GM12878 (cell line): Measurements from ENCODE around the gene MYCBP2. TPM values are rescaled to one million over a fixed set of nuclear protein-coding genes. Genes with fewer than 3 reads are reported as not detected.
A peak's percentile ranks its signal among the peaks of the same experiment; 100 is the strongest.

Source experiments
- ATAC-seq: fragments of 200-7000 bp; cut with Tn5 transposase; 3 replicates; pipeline ENCODE4 v1.9.1; 2020; ENCODE audit warnings: mild to moderate bottlenecking, moderate library complexity
- BruUV-seq: library from RNA; stranded (reverse); fragments of 400-500 nt; replicated peaks from 2 replicates; lab custom pipeline; 2021; lab: Mats Ljungman, UMichigan
- CTCF ChIA-PET: fragments of 300-600 bp; sonication (Branson Sonifier 250); formaldehyde crosslinking; extraction: SDS; loops from one replicate; lab custom pipeline; 2021; ENCODE audit warnings: inconsistent platforms; lab: Yijun Ruan, JAX
- POLR2A ChIA-PET: fragments of 350-600 bp; formaldehyde crosslinking; extraction: SDS; loops from one replicate; lab custom pipeline; 2021; ENCODE audit warnings: inconsistent platforms; lab: Charles Lee
- RAD21 ChIA-PET: fragments of 300-600 bp; sonication (Branson Sonifier 250); formaldehyde crosslinking; loops from one replicate; lab custom pipeline; 2023; ENCODE audit warnings: antibody characterized with exemption; ENCODE audit not compliant: unreplicated experiment; lab: Charles Lee
- SMC1A ChIA-PET: fragments of 300-600 bp; sonication (Branson Sonifier 250); formaldehyde crosslinking; loops from one replicate; lab custom pipeline; 2023; ENCODE audit not compliant: unreplicated experiment, uncharacterized antibody; lab: Charles Lee
- DNase-seq: peaks from one replicate; pipeline ENCODE4 v3.0.0-alpha.2; 2011; ENCODE audit warnings: low read depth, low spot score
- FAIRE-seq: peaks from 3 replicates; lab custom pipeline; 2011; peaks lifted over from hg19 to GRCh38; lab: Jason Lieb, UNC
- H2AFZ ChIP-seq: 2 replicates; pipeline ENCODE4 v1.6.0; 2011; ENCODE audit warnings: low read depth, low read length, control low read depth; ENCODE audit not compliant: control insufficient read depth
- H3K27ac ChIP-seq: 2 replicates; pipeline ENCODE4 v1.5.1; 2011; ENCODE audit warnings: control low read depth; ENCODE audit not compliant: control insufficient read depth, insufficient read depth
- H3K27me3 ChIP-seq, 2 experiments: replicated peaks in 1 of 2; 2 replicates each; pipeline versions ENCODE4 v1.6.0 to v1.6.1; 2011; ENCODE audit warnings: low read length in 1 of 2; ENCODE audit not compliant: control insufficient read depth in 2 of 2, insufficient read depth in 2 of 2
- H3K36me3 ChIP-seq, 2 experiments: 2 replicates each; pipeline ENCODE4 v1.5.1; 2011; ENCODE audit warnings: low read length in 1 of 2; ENCODE audit not compliant: control insufficient read depth in 2 of 2, insufficient read depth in 2 of 2
- H3K4me1 ChIP-seq: 2 replicates; pipeline ENCODE4 v1.6.1; 2011; ENCODE audit warnings: mild to moderate bottlenecking, low read length, moderate library complexity, mixed read lengths; ENCODE audit not compliant: control insufficient read depth, insufficient read depth
- H3K4me2 ChIP-seq: 2 replicates; pipeline ENCODE4 v1.6.0; 2011; ENCODE audit warnings: control low read depth; ENCODE audit not compliant: control insufficient read depth, insufficient read depth
- H3K4me3 ChIP-seq: fragments of 200-600 bp; sonication (generic); 2 replicates; pipeline ENCODE4 v1.5.1; 2016
- H3K79me2 ChIP-seq: 2 replicates; pipeline ENCODE4 v1.6.0; 2011; ENCODE audit warnings: low read length; ENCODE audit not compliant: control insufficient read depth, insufficient read depth
- H3K9ac ChIP-seq: 2 replicates; pipeline ENCODE4 v1.8.0; 2011; ENCODE audit warnings: low read length, control low read depth, mixed read lengths; ENCODE audit not compliant: control insufficient read depth, insufficient read depth
- H3K9me3 ChIP-seq: replicated peaks from 3 replicates; pipeline ENCODE4 v1.5.1; 2011; ENCODE audit warnings: mild to moderate bottlenecking, low read length; ENCODE audit not compliant: control insufficient read depth, insufficient read depth
- H4K20me1 ChIP-seq: 2 replicates; pipeline ENCODE4 v1.6.0; 2011; ENCODE audit not compliant: control insufficient read depth, insufficient read depth
- IRF4 ChIP-seq: IDR thresholded peaks from 2 replicates; pipeline ENCODE4 v1.6.1; 2011; ENCODE audit warnings: low read depth, low read length
- WGBS: methylation state at CpG from one replicate; pipeline ENCODE4 v1.1.6; 2016; ENCODE audit warnings: low lambda C conversion rate; ENCODE audit not compliant: insufficient replicate concordance, insufficient coverage; ENCODE audit errors: missing lambda C conversion rate; 5-methylcytosine and 5-hydroxymethylcytosine counted together
- in situ Hi-C: fragments of 300-500 bp; cut with MboI; formaldehyde crosslinking; loops from 9 replicates; pipeline ENCODE4 v1.14.3; 2018; ENCODE audit warnings: mixed read lengths
- intact Hi-C: fragments of 100-400 bp; cut with micrococcal nuclease; formaldehyde crosslinking; loops from one replicate; pipeline ENCODE4 v1.14.2; 2022; ENCODE audit not compliant: unreplicated experiment
- polyA plus RNA-seq, 11 experiments: library from polyadenylated mRNA; depleted of rRNA in 4 of 11; unstranded in 6 of 11; stranded (reverse) in 5 of 11; fragments of >200 nt; fragmentation: Nextera tagmentation in 4 of 11; fragmentation: Illumina TruSeq in 1 of 11; extraction: Ambion mirVana in 4 of 11; extraction: Trizol in 1 of 11; gene quantifications; 1 replicate in 1 of 11; 2 replicates in 10 of 11; pipeline versions ENCODE4 v1.2.1 to v1.2.3, GENCODE V29; 2011 to 2016; ENCODE audit warnings: inconsistent platforms in 2 of 11, missing spikeins in 2 of 11, low read depth in 1 of 11
- total RNA-seq, 4 experiments: library from RNA; depleted of rRNA in 3 of 4; stranded (reverse); fragments of >200 nt in 3 of 4; fragmentation: Illumina TruSeq in 1 of 4; extraction: Trizol in 1 of 4; gene quantifications; 2 replicates each; pipeline versions ENCODE4 v1.2.1 to v1.2.3, GENCODE V29; 2013 to 2021
- TF ChIP-seq, protein P1 (sequence below): IDR thresholded peaks from 2 replicates; pipeline ENCODE4 v1.6.1; 2012; ENCODE audit warnings: mild to moderate bottlenecking, low read depth, low read length

Gene MYCBP2
- total and polyA plus RNA-seq, 10 of the 15 experiments (the other 5 are each of a cell fraction or from before 2014, with no cell fraction given) = 51.9 to 152 (median 98.2) TPM

DNA sequence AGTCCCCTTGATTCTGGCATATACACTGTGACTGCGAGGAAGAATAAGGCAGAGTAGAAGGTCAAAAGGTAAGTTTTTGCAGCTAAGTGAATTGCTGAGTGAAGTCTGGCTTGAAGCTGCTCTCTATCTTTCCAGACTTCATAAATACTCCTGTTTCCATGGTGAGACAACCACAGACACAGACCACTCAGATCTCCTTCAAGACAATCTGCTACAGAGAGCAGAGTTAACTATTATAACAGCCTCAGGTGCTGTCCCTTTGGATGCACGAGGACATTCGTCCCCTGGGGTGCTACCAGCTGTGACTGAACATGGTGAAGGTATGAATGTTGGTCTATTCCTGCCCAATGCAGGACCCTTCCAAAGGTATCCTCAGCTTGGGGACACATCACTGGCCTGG is 104.0 kb downstream of the MYCBP2 start:
- in situ Hi-C loops = no loop called here
- ATAC-seq = peak; percentile 32
- H3K9ac ChIP-seq = no peak overlapping the region
- no peak overlapping the region for H3K27ac ChIP-seq
- 27% methylated on average over 3 of the region's 3 CpGs for WGBS
- intact Hi-C loops = no loop called here
- ChIA-PET CTCF (interaction anchor here (1.6 kb wide), 1 partner anchor 258 kb away, joined by 3 read pairs; no protein-coding TSS in a partner anchor), SMC1A (interaction anchor here (0.9 kb wide), 1 partner anchor 254 kb away, joined by 4 read pairs; no protein-coding TSS in a partner anchor), POLR2A (interaction anchor here (1.0 kb wide), 1 partner anchor 33 kb away, joined by 3 read pairs; no protein-coding TSS in a partner anchor), RAD21 (interaction anchor here (0.6 kb wide), 1 partner anchor 46 kb away, joined by 3 read pairs; no protein-coding TSS in a partner anchor)
- TF ChIP-seq, protein P1, sequence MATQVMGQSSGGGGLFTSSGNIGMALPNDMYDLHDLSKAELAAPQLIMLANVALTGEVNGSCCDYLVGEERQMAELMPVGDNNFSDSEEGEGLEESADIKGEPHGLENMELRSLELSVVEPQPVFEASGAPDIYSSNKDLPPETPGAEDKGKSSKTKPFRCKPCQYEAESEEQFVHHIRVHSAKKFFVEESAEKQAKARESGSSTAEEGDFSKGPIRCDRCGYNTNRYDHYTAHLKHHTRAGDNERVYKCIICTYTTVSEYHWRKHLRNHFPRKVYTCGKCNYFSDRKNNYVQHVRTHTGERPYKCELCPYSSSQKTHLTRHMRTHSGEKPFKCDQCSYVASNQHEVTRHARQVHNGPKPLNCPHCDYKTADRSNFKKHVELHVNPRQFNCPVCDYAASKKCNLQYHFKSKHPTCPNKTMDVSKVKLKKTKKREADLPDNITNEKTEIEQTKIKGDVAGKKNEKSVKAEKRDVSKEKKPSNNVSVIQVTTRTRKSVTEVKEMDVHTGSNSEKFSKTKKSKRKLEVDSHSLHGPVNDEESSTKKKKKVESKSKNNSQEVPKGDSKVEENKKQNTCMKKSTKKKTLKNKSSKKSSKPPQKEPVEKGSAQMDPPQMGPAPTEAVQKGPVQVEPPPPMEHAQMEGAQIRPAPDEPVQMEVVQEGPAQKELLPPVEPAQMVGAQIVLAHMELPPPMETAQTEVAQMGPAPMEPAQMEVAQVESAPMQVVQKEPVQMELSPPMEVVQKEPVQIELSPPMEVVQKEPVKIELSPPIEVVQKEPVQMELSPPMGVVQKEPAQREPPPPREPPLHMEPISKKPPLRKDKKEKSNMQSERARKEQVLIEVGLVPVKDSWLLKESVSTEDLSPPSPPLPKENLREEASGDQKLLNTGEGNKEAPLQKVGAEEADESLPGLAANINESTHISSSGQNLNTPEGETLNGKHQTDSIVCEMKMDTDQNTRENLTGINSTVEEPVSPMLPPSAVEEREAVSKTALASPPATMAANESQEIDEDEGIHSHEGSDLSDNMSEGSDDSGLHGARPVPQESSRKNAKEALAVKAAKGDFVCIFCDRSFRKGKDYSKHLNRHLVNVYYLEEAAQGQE = no peak
- TF ChIP-seq IRF4 = no peak
- H3K4me2 ChIP-seq = no peak overlapping the region
- H3K4me1 ChIP-seq = no peaks in the 10 kb centered on the region
- H2AFZ ChIP-seq = no peak overlapping the region
- no peak for DNase-seq
- H3K79me2 ChIP-seq = no peaks in the 10 kb centered on the region
- no peak for FAIRE-seq
- H3K36me3 ChIP-seq = peaks cover 4 to 7% of the 10 kb centered on the region in 2 experiments; a peak in 3 of 4 replicates
- BruUV-seq = no TSS peak
- no peak overlapping the region for H3K4me3 ChIP-seq
- no peaks in the 10 kb centered on the region for H3K27me3 ChIP-seq
- no peaks in the 10 kb centered on the region for H3K9me3 ChIP-seq
- H4K20me1 ChIP-seq = no peaks in the 10 kb centered on the region
